GM18873 (cell line): ENCODE data around the gene MAN1A1.

Experiments used
- ATAC-seq: cut with Tn5 transposase; IDR thresholded peaks from one replicate; pipeline ENCODE4 v1.9.1; 2021; ENCODE audit warnings: mild to moderate bottlenecking, moderate library complexity, moderate number of reproducible peaks; ENCODE audit not compliant: unreplicated experiment, low FRiP score

Gene MAN1A1

DNA sequence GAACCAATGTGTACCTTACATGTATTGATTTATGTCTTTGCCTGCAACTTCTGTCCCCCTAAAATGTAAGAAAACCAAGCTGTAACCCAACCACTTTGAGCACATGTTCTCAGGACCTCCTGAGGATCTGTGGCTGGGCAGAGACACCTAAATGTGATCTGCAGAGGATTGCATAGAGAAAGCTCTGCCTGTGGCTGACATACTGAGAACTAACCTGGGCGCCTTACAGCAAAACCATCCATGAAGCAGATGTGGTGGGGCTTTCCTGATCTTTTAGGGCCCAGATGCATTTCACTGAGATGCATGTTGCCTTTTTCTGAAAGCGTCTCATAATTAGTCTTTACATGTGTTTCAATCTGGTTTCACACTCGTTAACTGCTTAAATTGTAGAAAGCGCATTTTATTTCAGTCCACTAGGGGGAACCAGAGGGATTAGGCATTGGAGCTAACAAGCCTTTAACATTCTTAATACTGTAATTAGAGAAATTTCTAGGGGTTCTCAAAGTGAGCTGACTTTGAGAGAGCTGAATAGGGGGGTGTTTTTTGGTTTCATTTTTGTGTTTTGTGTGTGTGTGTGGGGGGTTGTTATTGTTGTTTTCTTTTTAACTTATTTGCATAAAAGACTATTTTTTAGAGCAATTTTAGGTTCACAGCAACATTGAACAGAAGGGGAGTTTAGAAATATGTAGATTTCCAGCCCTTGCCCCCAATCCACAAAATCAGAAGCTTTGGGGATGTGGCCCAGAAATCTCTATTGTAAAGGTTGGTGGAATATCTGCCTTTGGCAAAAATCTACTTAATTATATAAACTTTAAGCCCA is 220.2 kb downstream of the MAN1A1 start:
- peak; percentile 83 for ATAC-seq

DNA sequence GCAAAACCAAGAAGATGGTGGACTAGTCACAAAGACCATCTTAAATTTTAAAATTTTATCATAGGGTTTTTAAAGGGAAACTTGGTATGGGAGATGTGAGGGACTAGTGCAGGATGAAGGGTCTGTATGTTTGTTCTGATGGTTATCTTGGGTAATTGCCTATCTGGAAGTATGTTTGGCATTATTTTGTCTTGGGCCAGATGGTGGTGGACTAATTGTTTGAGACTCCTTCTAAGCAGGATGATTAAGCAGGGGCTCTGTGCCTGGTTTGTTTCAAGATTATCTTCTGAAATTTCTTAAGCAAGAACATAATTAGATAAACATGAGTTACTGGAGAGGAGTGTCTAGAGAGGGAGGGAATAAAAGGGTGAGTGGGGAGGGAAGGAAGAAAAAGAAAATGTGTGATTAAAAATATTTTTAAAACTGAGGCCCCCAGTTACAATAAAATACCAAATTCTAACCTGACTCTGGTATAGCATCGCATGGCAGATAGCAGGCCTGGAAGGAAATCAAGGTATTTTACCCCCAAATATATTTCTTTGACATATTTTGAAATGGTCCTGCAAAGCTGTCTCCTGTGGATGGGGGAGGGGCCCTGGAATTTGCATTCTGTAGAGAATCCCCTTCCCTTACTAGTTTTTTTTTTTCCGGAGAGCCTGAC is 221.2 kb downstream of the MAN1A1 start:
- ATAC-seq, result no peak

DNA sequence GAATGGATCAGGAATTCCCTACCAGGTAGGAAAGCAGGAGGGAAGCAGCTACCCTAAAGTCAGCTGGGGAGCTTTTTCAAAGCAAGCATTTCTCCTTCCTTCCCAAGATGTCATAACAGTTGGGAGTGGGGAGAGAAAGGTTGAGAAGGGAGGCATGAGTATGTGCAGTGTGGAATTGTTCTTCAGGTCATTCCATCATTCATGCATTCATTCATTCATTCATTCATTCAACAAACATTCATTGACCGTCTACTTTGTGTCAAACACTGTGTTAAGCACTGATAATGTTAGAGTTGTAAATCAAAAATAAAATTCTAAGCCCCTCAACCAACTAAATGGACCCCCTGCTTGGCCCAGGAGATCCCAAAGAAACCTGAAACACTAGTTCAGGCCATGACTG is 221.9 kb downstream of the MAN1A1 start:
- ATAC-seq, result no peak
